ENCODE data around the gene NFKBIL1. TPM values are rescaled to one million over a fixed set of nuclear protein-coding genes. Genes with fewer than 3 reads are reported as not detected.

The NFKBIL1 gene
- total RNA-seq, 1 experiment from 2014 or later: 15.1 TPM

GRCh38 chr6:31580807-31581433 is 33.5 kb downstream of the NFKBIL1 start:
- Histone ChIP-seq H2BK120ac (ENCODE audit: low read depth, low read length, poor library complexity, severe bottlenecking) (no peak overlapping the region), H2BK20ac (ENCODE audit: low read depth, low read length, poor library complexity, severe bottlenecking) (no peak overlapping the region), H3K18ac (ENCODE audit: insufficient read length, low read depth, low read length) (peak overlapping the region; percentile 77), H2AFZ (ENCODE audit: low read length) (no peak overlapping the region), H4K91ac (ENCODE audit: insufficient read length, low read depth, low read length) (no peak overlapping the region), H3K4ac (ENCODE audit: low read depth, low read length) (no peak overlapping the region), H3K9me3 (ENCODE audit: control insufficient read depth, low read depth, low read length) (no peaks in the 10 kb centered on the region), H2AK5ac (ENCODE audit: insufficient read length, low read length) (no peak overlapping the region), H3K79me1 (ENCODE audit: insufficient read depth, low read depth, low read length, poor library complexity, severe bottlenecking) (no peaks in the 10 kb centered on the region), H3K9ac (ENCODE audit: extremely low read depth, insufficient read length, low read length) (peak overlapping the region; percentile 42), H3K56ac (ENCODE audit: insufficient read length, low read depth, low read length) (no peak overlapping the region), H2BK5ac (ENCODE audit: insufficient read length, low read length) (no peak overlapping the region), H4K8ac (replicated peaks; ENCODE audit: insufficient read length, low read depth, low read length) (no peak overlapping the region), H2BK15ac (ENCODE audit: low read depth, low read length) (no peak overlapping the region), H3T11ph (ENCODE audit: low read length) (no peak overlapping the region), H3K4me2 (ENCODE audit: insufficient read depth, insufficient read length, low read length) (peak overlapping the region; percentile 67), H3K27ac (ENCODE audit: insufficient read length, low read depth, low read length) (no peak overlapping the region), H3K27me3 (ENCODE audit: insufficient read depth, low read length) (no peaks in the 10 kb centered on the region), H3K4me1 (ENCODE audit: insufficient read depth, low read length) (peaks cover 2% of the 10 kb centered on the region; the same call in 1 of the 2 replicates), H3K23me2 (ENCODE audit: insufficient read length, low read depth, low read length, poor library complexity, severe bottlenecking) (peaks cover 9% of the 10 kb centered on the region), H3K23ac (ENCODE audit: insufficient read length, low read depth, low read length) (no peak overlapping the region), H4K5ac (ENCODE audit: insufficient read length, low read depth, low read length) (no peak overlapping the region), H3K79me2 (ENCODE audit: insufficient read depth, low read length) (no peaks in the 10 kb centered on the region), H2BK12ac (ENCODE audit: insufficient read length, low read depth, low read length) (no peak overlapping the region), H4K20me1 (ENCODE audit: control insufficient read depth, insufficient read depth, insufficient read length) (no peaks in the 10 kb centered on the region), H3K14ac (ENCODE audit: insufficient read depth, low read length) (peak overlapping the region; percentile 85)
- Mint-ChIP-seq H3K4me3 (peak overlapping the region; percentile 84 to 94), H3K27ac (peak overlapping the region; percentile 9 to 93 (median 23); a peak in 5 of 7 replicates), H3K9me3 (no peaks in the 10 kb centered on the region; a peak in 1 of 5 replicates), H3K36me3 (ENCODE audit: insufficient read depth in 1 of 3, low read depth in 3 of 3) (no peaks in the 10 kb centered on the region), H3K4me1 (peaks cover 34 to 36% of the 10 kb centered on the region in 2 experiments), H3K27me3 (ENCODE audit: low read depth) (peaks cover 36% of the 10 kb centered on the region)
- TF ChIP-seq, protein P1, sequence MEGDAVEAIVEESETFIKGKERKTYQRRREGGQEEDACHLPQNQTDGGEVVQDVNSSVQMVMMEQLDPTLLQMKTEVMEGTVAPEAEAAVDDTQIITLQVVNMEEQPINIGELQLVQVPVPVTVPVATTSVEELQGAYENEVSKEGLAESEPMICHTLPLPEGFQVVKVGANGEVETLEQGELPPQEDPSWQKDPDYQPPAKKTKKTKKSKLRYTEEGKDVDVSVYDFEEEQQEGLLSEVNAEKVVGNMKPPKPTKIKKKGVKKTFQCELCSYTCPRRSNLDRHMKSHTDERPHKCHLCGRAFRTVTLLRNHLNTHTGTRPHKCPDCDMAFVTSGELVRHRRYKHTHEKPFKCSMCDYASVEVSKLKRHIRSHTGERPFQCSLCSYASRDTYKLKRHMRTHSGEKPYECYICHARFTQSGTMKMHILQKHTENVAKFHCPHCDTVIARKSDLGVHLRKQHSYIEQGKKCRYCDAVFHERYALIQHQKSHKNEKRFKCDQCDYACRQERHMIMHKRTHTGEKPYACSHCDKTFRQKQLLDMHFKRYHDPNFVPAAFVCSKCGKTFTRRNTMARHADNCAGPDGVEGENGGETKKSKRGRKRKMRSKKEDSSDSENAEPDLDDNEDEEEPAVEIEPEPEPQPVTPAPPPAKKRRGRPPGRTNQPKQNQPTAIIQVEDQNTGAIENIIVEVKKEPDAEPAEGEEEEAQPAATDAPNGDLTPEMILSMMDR (conservative IDR thresholded peaks at IDR 0.05): peak; percentile 99
- WGBS (ENCODE audit: extremely low coverage, insufficient read length, low lambda C conversion rate): no CpG with 5 or more reads among the region's 62 CpGs
- peak; percentile 90 for DNase-seq

Data from H9 (cell line).